ENCODE data around the gene RETN.
"Not testable (repeated sequence)": the region's sequence is repeated elsewhere in the genome, so short reads cannot be mapped to it uniquely, and the experiment has no call there.

The RETN gene

GRCh38 chr19:7638802-7639465, 29.9 kb upstream of the RETN start:
- in situ Hi-C loops (cut with HindIII; ENCODE audit: low sequenced_read_pairs), result no loop called here
- H3K4me3 ChIP-seq (ENCODE audit: low read depth, low read length), result no peak overlapping the region
- DNase-seq (ENCODE audit: low read depth), result no peak
- no peak for TF ChIP-seq CTCF (IDR thresholded peaks at IDR 0.05; ENCODE audit: low read depth, low read length, missing control alignments)

- H3K4me3 ChIP-seq (ENCODE audit: low read depth, low read length), result no peak overlapping the region
- in situ Hi-C loops (cut with HindIII; ENCODE audit: low sequenced_read_pairs), result no loop called here
- DNase-seq (ENCODE audit: low read depth), result no peak
- TF ChIP-seq CTCF (IDR thresholded peaks at IDR 0.05; ENCODE audit: low read depth, low read length, missing control alignments), result no peak
These were observed 28.9 kb upstream of the RETN start for GRCh38 chr19:7639863-7640348.

- DNase-seq (ENCODE audit: low read depth), result no peak
- H3K4me3 ChIP-seq (ENCODE audit: low read depth, low read length), result no peak overlapping the region
- no peak for TF ChIP-seq CTCF (IDR thresholded peaks at IDR 0.05; ENCODE audit: low read depth, low read length, missing control alignments)
- in situ Hi-C loops (cut with HindIII; ENCODE audit: low sequenced_read_pairs), result no loop called here
These were observed 28.0 kb upstream of the RETN start for GRCh38 chr19:7640803-7641202.

- no peak for TF ChIP-seq CTCF (IDR thresholded peaks at IDR 0.05; ENCODE audit: low read depth, low read length, missing control alignments)
- no peak for DNase-seq (ENCODE audit: low read depth)
- H3K4me3 ChIP-seq (ENCODE audit: low read depth, low read length), result no peak overlapping the region
- in situ Hi-C loops (cut with HindIII; ENCODE audit: low sequenced_read_pairs), result no loop called here
These were observed 27.3 kb upstream of the RETN start for GRCh38 chr19:7641290-7642276.

- DNase-seq (ENCODE audit: low read depth), result no peak
- in situ Hi-C loops (cut with HindIII; ENCODE audit: low sequenced_read_pairs), result no loop called here
- no peak for TF ChIP-seq CTCF (IDR thresholded peaks at IDR 0.05; ENCODE audit: low read depth, low read length, missing control alignments)
- H3K4me3 ChIP-seq (ENCODE audit: low read depth, low read length), result no peak overlapping the region
These were observed 26.4 kb upstream of the RETN start for GRCh38 chr19:7642295-7643030.

GRCh38 chr19:7643031-7643415, 25.8 kb upstream of the RETN start:
- in situ Hi-C loops (cut with HindIII; ENCODE audit: low sequenced_read_pairs), result no loop called here
- H3K4me3 ChIP-seq (ENCODE audit: low read depth, low read length), result no peak overlapping the region
- TF ChIP-seq CTCF (IDR thresholded peaks at IDR 0.05; ENCODE audit: low read depth, low read length, missing control alignments), result no peak
- DNase-seq (ENCODE audit: low read depth), result no peak

GRCh38 chr19:7643629-7644549, 25.0 kb upstream of the RETN start:
- H3K4me3 ChIP-seq (ENCODE audit: low read depth, low read length); in situ Hi-C loops (cut with HindIII; ENCODE audit: low sequenced_read_pairs); DNase-seq (ENCODE audit: low read depth): not testable (repeated sequence)

All from astrocyte of the cerebellum (primary cell).